RWPE1 (cell line): ENCODE results near the gene LOXL4.

Experiments used
- CTCF ChIA-PET: fragments of 350-600 bp; sonication (Branson Sonifier 250); formaldehyde crosslinking; extraction: SDS; loops from one replicate; lab custom pipeline; 2021; lab: Yijun Ruan, JAX
- POLR2A ChIA-PET: fragments of 400-600 bp; formaldehyde crosslinking; extraction: SDS; loops from one replicate; lab custom pipeline; 2020; ENCODE audit warnings: antibody characterized with exemption; ENCODE audit not compliant: low non-redundant PET; lab: Yijun Ruan, JAX
- DNase-seq: peaks from one replicate; pipeline ENCODE4 v3.0.0; 2012; ENCODE audit warnings: low spot score
- H3K27ac ChIP-seq: fragments of 450-650 bp; 2 replicates; pipeline ENCODE4 v1.5.1; 2017
- CTCF ChIP-seq: fragments of 450-650 bp; conservative IDR thresholded peaks from 2 replicates; pipeline ENCODE4 v1.5.1; 2017; ENCODE audit warnings: low read depth, mild to moderate bottlenecking

LOXL4 gene

GRCh38 chr10:98258683-98259454 lies 9.1 kb downstream of the LOXL4 start:
- ChIA-PET POLR2A (no interaction called here), CTCF (interaction anchor here (1.8 kb wide), 1 partner anchor 51 kb away, joined by 7 read pairs; no protein-coding TSS in a partner anchor)
- DNase-seq: no peak
- TF ChIP-seq CTCF: no peak
- no peak overlapping the region for H3K27ac ChIP-seq

GRCh38 chr10:98257961-98258360 lies 10.0 kb downstream of the LOXL4 start:
- ChIA-PET POLR2A (no interaction called here), CTCF (interaction anchor here (1.8 kb wide), 1 partner anchor 52 kb away, joined by 7 read pairs; no protein-coding TSS in a partner anchor)
- DNase-seq: no peak
- TF ChIP-seq CTCF: no peak
- H3K27ac ChIP-seq: no peak overlapping the region

- ChIA-PET CTCF (no interaction called here), POLR2A (no interaction called here)
- TF ChIP-seq CTCF: no peak
- no peak overlapping the region for H3K27ac ChIP-seq
- DNase-seq: no peak
Measured at GRCh38 chr10:98257198-98257597, 10.8 kb downstream of the LOXL4 start.

GRCh38 chr10:98256692-98257091 lies 11.3 kb downstream of the LOXL4 start:
- POLR2A ChIA-PET: no interaction called here
- H3K27ac ChIP-seq: no peak overlapping the region
- DNase-seq: no peak
- no peak for TF ChIP-seq CTCF
- CTCF ChIA-PET: no interaction called here

- DNase-seq: no peak
- no peak overlapping the region for H3K27ac ChIP-seq
- CTCF ChIA-PET: interaction anchor here (0.9 kb wide), 1 partner anchor 159 kb away, joined by 3 read pairs; the partner anchor contains the start of gene PYROXD2
- POLR2A ChIA-PET: no interaction called here
- no peak for TF ChIP-seq CTCF
Measured at GRCh38 chr10:98255146-98255877, 12.7 kb downstream of the LOXL4 start.

- H3K27ac ChIP-seq: no peak overlapping the region
- POLR2A ChIA-PET: no interaction called here
- TF ChIP-seq CTCF: no peak
- CTCF ChIA-PET: interaction anchor here (0.6 to 1.3 kb wide), 2 partner anchors 86 to 1335 kb away, joined by 3 read pairs; no protein-coding TSS in a partner anchor
- DNase-seq: no peak
Measured at GRCh38 chr10:98254234-98254974, 13.6 kb downstream of the LOXL4 start.
